Ishikawa (cell line): ENCODE measurements around the gene ST6GALNAC3.

Experiments used
- CEBPB ChIP-seq: IDR thresholded peaks from 2 replicates; pipeline ENCODE4 v1.6.1; 2012
- CREB1 ChIP-seq: IDR thresholded peaks from 2 replicates; pipeline ENCODE4 v1.6.1; 2012; ENCODE audit warnings: low read depth
- EGR1 ChIP-seq: IDR thresholded peaks from 2 replicates; pipeline ENCODE4 v1.6.1; 2012
- EP300 ChIP-seq: IDR thresholded peaks from 2 replicates; pipeline ENCODE4 v1.6.1; 2012; ENCODE audit warnings: borderline replicate concordance
- FOXM1 ChIP-seq: IDR thresholded peaks from 2 replicates; pipeline ENCODE4 v1.6.1; 2012; ENCODE audit warnings: low read depth, borderline replicate concordance
- NFIC ChIP-seq: IDR thresholded peaks from 2 replicates; pipeline ENCODE4 v1.6.1; 2012
- RAD21 ChIP-seq: IDR thresholded peaks from 2 replicates; pipeline ENCODE4 v1.6.1; 2012; ENCODE audit warnings: low read depth
- TAF1 ChIP-seq: IDR thresholded peaks from 2 replicates; pipeline ENCODE4 v1.6.1; 2012; ENCODE audit warnings: low read depth, mild to moderate bottlenecking
- TCF12 ChIP-seq: IDR thresholded peaks from 2 replicates; pipeline ENCODE4 v1.6.1; 2012; ENCODE audit warnings: low read depth
- YY1 ChIP-seq: IDR thresholded peaks from 2 replicates; pipeline ENCODE4 v1.6.1; 2012; ENCODE audit warnings: low read depth
- ZBTB7A ChIP-seq: IDR thresholded peaks from 2 replicates; pipeline ENCODE4 v1.6.1; 2012; ENCODE audit warnings: low read depth
- TF ChIP-seq, protein P1 (sequence below): IDR thresholded peaks from 2 replicates; pipeline ENCODE4 v1.6.1; 2012; ENCODE audit warnings: low read depth, mild to moderate bottlenecking
- TF ChIP-seq, protein P2 (sequence below): IDR thresholded peaks from 2 replicates; pipeline ENCODE4 v1.6.1; 2012

DNA sequence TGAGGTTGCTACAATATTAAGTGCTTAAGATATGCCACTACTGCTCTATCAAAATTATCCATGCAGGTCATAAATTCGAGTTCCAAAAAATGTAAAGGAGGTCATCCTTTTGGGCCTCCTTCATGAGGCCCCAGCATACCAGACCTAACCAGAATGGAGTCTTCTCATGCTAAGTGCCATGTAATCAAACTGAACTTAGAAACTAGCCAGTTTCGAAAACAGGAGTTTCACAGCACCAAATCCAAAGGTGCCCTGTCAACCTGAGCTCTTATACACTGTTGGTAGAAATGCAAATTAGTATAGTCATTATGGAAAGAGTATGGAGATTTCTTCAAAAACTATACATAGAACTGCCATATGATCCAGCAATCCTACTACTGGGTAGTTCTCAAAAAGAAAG lies 320.5 kb downstream of the ST6GALNAC3 start:
- TF ChIP-seq EP300, result no peak
- no peak for TF ChIP-seq EGR1
- no peak for TF ChIP-seq YY1
- no peak for TF ChIP-seq RAD21
- no peak for TF ChIP-seq ZBTB7A
- TF ChIP-seq FOXM1, result no peak
- TF ChIP-seq, protein P1, sequence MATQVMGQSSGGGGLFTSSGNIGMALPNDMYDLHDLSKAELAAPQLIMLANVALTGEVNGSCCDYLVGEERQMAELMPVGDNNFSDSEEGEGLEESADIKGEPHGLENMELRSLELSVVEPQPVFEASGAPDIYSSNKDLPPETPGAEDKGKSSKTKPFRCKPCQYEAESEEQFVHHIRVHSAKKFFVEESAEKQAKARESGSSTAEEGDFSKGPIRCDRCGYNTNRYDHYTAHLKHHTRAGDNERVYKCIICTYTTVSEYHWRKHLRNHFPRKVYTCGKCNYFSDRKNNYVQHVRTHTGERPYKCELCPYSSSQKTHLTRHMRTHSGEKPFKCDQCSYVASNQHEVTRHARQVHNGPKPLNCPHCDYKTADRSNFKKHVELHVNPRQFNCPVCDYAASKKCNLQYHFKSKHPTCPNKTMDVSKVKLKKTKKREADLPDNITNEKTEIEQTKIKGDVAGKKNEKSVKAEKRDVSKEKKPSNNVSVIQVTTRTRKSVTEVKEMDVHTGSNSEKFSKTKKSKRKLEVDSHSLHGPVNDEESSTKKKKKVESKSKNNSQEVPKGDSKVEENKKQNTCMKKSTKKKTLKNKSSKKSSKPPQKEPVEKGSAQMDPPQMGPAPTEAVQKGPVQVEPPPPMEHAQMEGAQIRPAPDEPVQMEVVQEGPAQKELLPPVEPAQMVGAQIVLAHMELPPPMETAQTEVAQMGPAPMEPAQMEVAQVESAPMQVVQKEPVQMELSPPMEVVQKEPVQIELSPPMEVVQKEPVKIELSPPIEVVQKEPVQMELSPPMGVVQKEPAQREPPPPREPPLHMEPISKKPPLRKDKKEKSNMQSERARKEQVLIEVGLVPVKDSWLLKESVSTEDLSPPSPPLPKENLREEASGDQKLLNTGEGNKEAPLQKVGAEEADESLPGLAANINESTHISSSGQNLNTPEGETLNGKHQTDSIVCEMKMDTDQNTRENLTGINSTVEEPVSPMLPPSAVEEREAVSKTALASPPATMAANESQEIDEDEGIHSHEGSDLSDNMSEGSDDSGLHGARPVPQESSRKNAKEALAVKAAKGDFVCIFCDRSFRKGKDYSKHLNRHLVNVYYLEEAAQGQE, result no peak
- TF ChIP-seq, protein P2, sequence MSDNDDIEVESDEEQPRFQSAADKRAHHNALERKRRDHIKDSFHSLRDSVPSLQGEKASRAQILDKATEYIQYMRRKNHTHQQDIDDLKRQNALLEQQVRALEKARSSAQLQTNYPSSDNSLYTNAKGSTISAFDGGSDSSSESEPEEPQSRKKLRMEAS, result no peak
- TF ChIP-seq TCF12, result no peak
- TF ChIP-seq NFIC, result no peak
- no peak for TF ChIP-seq TAF1
- TF ChIP-seq CEBPB, result no peak
- no peak for TF ChIP-seq CREB1
